Parathyroid adenoma (tissue), 2 donors: Measurements from ENCODE around the gene CDC14A.

Source experiments
- H2AFZ ChIP-seq: fragments of 300-600 bp; sonication (generic); one replicate; pipeline ENCODE4 v1.7.0; 2017; ENCODE audit warnings: antibody characterized with exemption, mild to moderate bottlenecking
- H3K27ac ChIP-seq: fragments of 300-600 bp; sonication (generic); one replicate; pipeline ENCODE4 v1.7.0; 2017
- H3K27me3 ChIP-seq: fragments of 300-600 bp; sonication (generic); one replicate; pipeline ENCODE4 v1.7.0; 2017; ENCODE audit warnings: low read length; ENCODE audit not compliant: control insufficient read depth, insufficient read depth
- H3K36me3 ChIP-seq: fragments of 300-600 bp; sonication (generic); one replicate; pipeline ENCODE4 v1.7.0; 2017; ENCODE audit warnings: low read length; ENCODE audit not compliant: control insufficient read depth, insufficient read depth
- H3K4me1 ChIP-seq: fragments of 300-600 bp; sonication (generic); one replicate; pipeline ENCODE4 v1.7.0; 2017; ENCODE audit warnings: control low read depth
- H3K4me2 ChIP-seq: fragments of 300-600 bp; sonication (generic); one replicate; pipeline ENCODE4 v1.7.0; 2017; ENCODE audit warnings: low read length
- H3K4me3 ChIP-seq: fragments of 300-600 bp; sonication (generic); one replicate; pipeline ENCODE4 v1.7.0; 2017; ENCODE audit warnings: low read depth, low read length
- H3K79me2 ChIP-seq: fragments of 300-600 bp; sonication (generic); one replicate; pipeline ENCODE4 v1.7.0; 2017; ENCODE audit warnings: control low read depth
- H3K9ac ChIP-seq: fragments of 300-600 bp; sonication (generic); one replicate; pipeline ENCODE4 v1.7.0; 2017; ENCODE audit warnings: mild to moderate bottlenecking
- H3K9me3 ChIP-seq: fragments of 300-600 bp; sonication (generic); one replicate; pipeline ENCODE4 v1.7.0; 2017; ENCODE audit warnings: low read length; ENCODE audit not compliant: control insufficient read depth
- CTCF ChIP-seq: fragments of 300-600 bp; sonication (generic); IDR thresholded peaks from one replicate; pipeline ENCODE4 v1.7.0; 2017; ENCODE audit warnings: antibody characterized with exemption, mild to moderate bottlenecking
- donor health status: primary hyperparathyroidism.

Gene CDC14A

GRCh38 chr1:100343897-100344296 lies 8.4 kb upstream of the CDC14A start:
- no peaks in the 10 kb centered on the region for H3K36me3 ChIP-seq
- no peaks in the 10 kb centered on the region for H3K79me2 ChIP-seq
- H3K4me3 ChIP-seq, result no peak overlapping the region
- no peak overlapping the region for H2AFZ ChIP-seq
- no peaks in the 10 kb centered on the region for H3K27me3 ChIP-seq
- H3K27ac ChIP-seq, result no peak overlapping the region
- H3K9ac ChIP-seq, result no peak overlapping the region
- no peaks in the 10 kb centered on the region for H3K4me1 ChIP-seq
- H3K4me2 ChIP-seq, result no peak overlapping the region
- no peaks in the 10 kb centered on the region for H3K9me3 ChIP-seq
- no peak for TF ChIP-seq CTCF

- Histone ChIP-seq H3K36me3 (no peaks in the 10 kb centered on the region), H3K9ac (no peak overlapping the region), H3K27ac (no peak overlapping the region), H3K4me2 (no peak overlapping the region), H3K4me1 (no peaks in the 10 kb centered on the region), H3K4me3 (no peak overlapping the region), H3K9me3 (no peaks in the 10 kb centered on the region), H2AFZ (no peak overlapping the region), H3K79me2 (no peaks in the 10 kb centered on the region), H3K27me3 (no peaks in the 10 kb centered on the region)
- no peak for TF ChIP-seq CTCF
Measured at GRCh38 chr1:100344774-100345173, 7.5 kb upstream of the CDC14A start.

- Histone ChIP-seq H3K27ac (no peak overlapping the region), H3K4me3 (no peak overlapping the region), H3K27me3 (no peaks in the 10 kb centered on the region), H3K9me3 (no peaks in the 10 kb centered on the region), H3K4me2 (no peak overlapping the region), H3K79me2 (no peaks in the 10 kb centered on the region), H2AFZ (no peak overlapping the region), H3K9ac (no peak overlapping the region), H3K36me3 (no peaks in the 10 kb centered on the region), H3K4me1 (no peaks in the 10 kb centered on the region)
- no peak for TF ChIP-seq CTCF
Measured at GRCh38 chr1:100346387-100346786, 5.9 kb upstream of the CDC14A start.

GRCh38 chr1:100347009-100347966 lies 5.0 kb upstream of the CDC14A start:
- no peaks in the 10 kb centered on the region for H3K79me2 ChIP-seq
- H3K4me1 ChIP-seq, result no peaks in the 10 kb centered on the region
- H3K4me3 ChIP-seq, result no peak overlapping the region
- no peaks in the 10 kb centered on the region for H3K9me3 ChIP-seq
- H3K27me3 ChIP-seq, result no peaks in the 10 kb centered on the region
- TF ChIP-seq CTCF, result no peak
- no peak overlapping the region for H3K9ac ChIP-seq
- no peaks in the 10 kb centered on the region for H3K36me3 ChIP-seq
- H2AFZ ChIP-seq, result no peak overlapping the region
- H3K4me2 ChIP-seq, result no peak overlapping the region
- H3K27ac ChIP-seq, result no peak overlapping the region
